HK-2 (cell line): Measurements from ENCODE around the gene TMEM132E.

ENCODE experiments used
- DNase-seq: peaks from one replicate; pipeline ENCODE4 v3.0.0-alpha.2; 2018; ENCODE audit not compliant: unreplicated experiment

Gene TMEM132E

GRCh38 chr17:34634551-34635160, 55.3 kb downstream of the TMEM132E start:
- DNase-seq: no peak

- no peak for DNase-seq
These were observed 56.5 kb downstream of the TMEM132E start for GRCh38 chr17:34635876-34636275.

GRCh38 chr17:34637041-34637547, 57.7 kb downstream of the TMEM132E start:
- DNase-seq: no peak

GRCh38 chr17:34637548-34638525, 58.5 kb downstream of the TMEM132E start:
- peak; percentile 47 for DNase-seq

- DNase-seq: no peak
These were observed 59.3 kb downstream of the TMEM132E start for GRCh38 chr17:34638526-34639260.

- DNase-seq: no peak
These were observed 60.5 kb downstream of the TMEM132E start for GRCh38 chr17:34639706-34640425.

GRCh38 chr17:34641368-34641767, 62.0 kb downstream of the TMEM132E start:
- no peak for DNase-seq

- DNase-seq: no peak
These were observed 65.7 kb downstream of the TMEM132E start for GRCh38 chr17:34644941-34645550.

- DNase-seq: no peak
These were observed 66.2 kb downstream of the TMEM132E start for GRCh38 chr17:34645594-34645993.

- DNase-seq: no peak
These were observed 68.1 kb downstream of the TMEM132E start for GRCh38 chr17:34647511-34647910.

GRCh38 chr17:34650051-34650750, 70.8 kb downstream of the TMEM132E start:
- no peak for DNase-seq

- no peak for DNase-seq
These were observed 72.0 kb downstream of the TMEM132E start for GRCh38 chr17:34651402-34651811.

- DNase-seq: no peak
These were observed 72.7 kb downstream of the TMEM132E start for GRCh38 chr17:34652021-34652555.

GRCh38 chr17:34653511-34653910, 74.1 kb downstream of the TMEM132E start:
- no peak for DNase-seq

- DNase-seq: no peak
These were observed 75.0 kb downstream of the TMEM132E start for GRCh38 chr17:34654276-34654880.

- DNase-seq: no peak
These were observed 75.5 kb downstream of the TMEM132E start for GRCh38 chr17:34654881-34655276.

GRCh38 chr17:34656801-34657200, 77.4 kb downstream of the TMEM132E start:
- no peak for DNase-seq

GRCh38 chr17:34658811-34659560, 79.6 kb downstream of the TMEM132E start:
- DNase-seq: no peak

- DNase-seq: no peak
These were observed 84.3 kb downstream of the TMEM132E start for GRCh38 chr17:34663714-34664113.
